ENCODE data around the gene JAG1.
A peak's percentile ranks its signal among the peaks of the same experiment; 100 is the strongest.
"Not testable (repeated sequence)": the region's sequence is repeated elsewhere in the genome, so short reads cannot be mapped to it uniquely, and the experiment has no call there.

The JAG1 gene

DNA sequence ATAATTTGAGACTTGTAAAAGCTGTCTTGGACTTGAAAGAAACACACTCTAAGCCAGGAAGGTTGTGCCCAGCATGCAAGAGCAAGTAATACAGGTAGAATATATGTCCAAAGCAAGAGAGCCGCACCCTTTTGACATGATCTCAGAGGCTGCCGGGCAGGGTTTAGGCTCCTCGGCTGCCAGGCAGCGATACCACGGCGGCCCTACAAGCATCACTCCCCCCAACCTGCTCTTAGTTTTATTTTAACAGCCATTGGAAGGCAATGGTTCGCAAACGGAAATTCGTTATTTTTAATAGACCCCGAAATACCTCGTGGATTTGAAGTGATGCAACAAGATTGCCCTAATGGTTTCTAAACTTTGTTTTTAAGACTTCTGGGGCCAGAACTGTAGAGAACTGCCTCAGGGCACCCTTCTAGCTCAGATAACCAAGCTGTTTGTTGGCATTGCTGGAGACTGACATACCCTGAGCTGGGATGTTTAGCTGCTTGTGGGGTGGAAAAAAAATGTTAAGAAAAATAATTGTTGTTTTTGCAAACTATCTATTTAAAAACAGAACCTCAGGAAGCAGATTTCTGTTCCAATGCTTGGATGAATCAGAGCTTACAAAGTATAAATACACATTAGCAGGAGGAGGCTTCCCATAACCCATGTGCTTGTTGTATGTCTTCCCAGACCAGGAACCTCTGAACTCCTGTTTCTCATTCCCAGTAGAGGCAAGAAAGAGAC is 39.0 kb downstream of the JAG1 start:
- in situ Hi-C loops (cut with HindIII; ENCODE audit: low pct_unique_long_range_greater_than_20kb, low sequenced_read_pairs): no loop called here
- TF ChIP-seq JUND (IDR thresholded peaks at IDR 0.05; ENCODE audit: low read depth): no peak
- DNase-seq (ENCODE audit: low read depth in 1 of 2, low spot score in 1 of 2): no peak

DNA sequence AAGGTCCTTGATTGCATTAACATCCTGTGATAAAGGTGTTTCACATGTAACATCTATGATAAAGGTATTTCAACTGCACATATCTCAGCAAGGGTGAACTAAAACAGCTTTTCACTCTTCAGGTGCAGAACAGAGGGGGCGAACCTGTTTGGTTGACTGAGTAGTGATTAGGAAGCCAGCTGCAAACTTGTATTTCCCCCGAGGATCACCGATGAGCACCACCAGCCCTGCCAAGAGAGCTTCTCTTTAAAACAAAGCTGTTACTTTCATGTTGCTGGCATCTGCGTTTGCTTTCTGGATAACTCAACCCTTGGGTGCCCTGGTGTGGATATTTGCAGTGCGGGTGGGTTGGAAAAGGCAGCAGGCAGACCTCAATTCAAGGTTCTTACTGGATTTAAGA is 39.6 kb downstream of the JAG1 start:
- in situ Hi-C loops (cut with HindIII; ENCODE audit: low pct_unique_long_range_greater_than_20kb, low sequenced_read_pairs): no loop called here
- no peak for TF ChIP-seq JUND (IDR thresholded peaks at IDR 0.05; ENCODE audit: low read depth)
- DNase-seq (ENCODE audit: low read depth in 1 of 2, low spot score in 1 of 2): no peak

DNA sequence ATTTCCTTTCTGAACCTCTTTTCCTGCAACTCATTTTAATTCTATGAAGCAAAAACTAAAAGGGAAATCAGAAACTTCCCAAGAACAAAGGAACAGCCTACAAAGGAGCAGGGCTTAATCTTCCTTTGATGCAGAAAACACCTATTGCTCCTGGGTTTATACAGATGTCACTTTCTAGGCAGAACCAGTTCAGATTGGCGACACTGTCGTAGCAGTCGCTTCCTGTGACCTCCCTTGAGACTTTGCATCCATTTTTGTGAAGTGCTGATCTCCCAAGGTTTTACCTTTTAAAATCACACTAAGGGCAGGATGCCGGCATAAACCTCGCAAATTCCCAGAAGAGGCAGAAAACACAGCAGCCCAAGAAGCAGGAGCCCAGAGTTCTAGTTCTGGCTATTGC is 40.1 kb downstream of the JAG1 start:
- no peak for DNase-seq (ENCODE audit: low read depth in 1 of 2, low spot score in 1 of 2)
- no peak for TF ChIP-seq JUND (IDR thresholded peaks at IDR 0.05; ENCODE audit: low read depth)
- in situ Hi-C loops (cut with HindIII; ENCODE audit: low pct_unique_long_range_greater_than_20kb, low sequenced_read_pairs): no loop called here

DNA sequence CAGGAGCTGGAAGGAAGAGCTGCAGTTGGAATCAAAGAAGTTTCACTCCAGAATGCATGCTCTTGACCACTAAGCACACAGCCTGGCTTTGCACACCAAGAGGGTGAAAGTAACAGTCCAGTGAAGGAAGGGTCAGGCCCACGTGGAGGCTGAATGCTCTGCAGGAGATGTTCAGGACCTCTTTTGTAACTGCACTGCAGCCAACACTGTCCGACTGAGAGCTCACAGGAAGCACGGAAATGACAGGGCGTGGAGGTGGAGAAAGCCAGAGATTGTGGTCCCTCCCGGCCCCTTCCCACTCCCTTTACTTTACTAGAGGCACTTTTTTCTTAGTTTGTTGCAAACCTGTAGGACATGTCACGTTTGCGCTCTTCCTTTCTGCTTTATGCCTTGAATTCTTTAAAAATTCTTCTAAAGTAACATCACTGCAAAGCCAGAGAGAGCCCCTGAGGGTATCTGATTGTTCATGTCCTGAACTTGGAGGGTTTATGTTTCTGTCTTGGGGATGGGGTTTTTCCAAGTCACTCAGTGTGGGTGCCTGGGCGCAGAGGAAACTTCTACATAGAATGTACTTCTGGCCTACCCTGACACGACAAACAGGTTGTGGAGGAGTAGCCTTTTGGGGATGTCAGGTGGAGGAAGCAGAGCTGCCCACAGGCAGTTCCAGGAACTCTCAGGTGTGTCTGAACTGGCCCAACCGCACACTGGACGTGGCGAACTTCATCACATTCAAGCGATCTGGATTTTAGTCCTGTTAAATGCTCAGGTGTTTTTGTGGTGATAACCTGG is 40.9 kb downstream of the JAG1 start:
- peak; percentile 16 to 50 for DNase-seq (ENCODE audit: low read depth in 1 of 2, low spot score in 1 of 2)
- in situ Hi-C loops (cut with HindIII; ENCODE audit: low pct_unique_long_range_greater_than_20kb, low sequenced_read_pairs): no loop called here
- no peak for TF ChIP-seq JUND (IDR thresholded peaks at IDR 0.05; ENCODE audit: low read depth)

DNA sequence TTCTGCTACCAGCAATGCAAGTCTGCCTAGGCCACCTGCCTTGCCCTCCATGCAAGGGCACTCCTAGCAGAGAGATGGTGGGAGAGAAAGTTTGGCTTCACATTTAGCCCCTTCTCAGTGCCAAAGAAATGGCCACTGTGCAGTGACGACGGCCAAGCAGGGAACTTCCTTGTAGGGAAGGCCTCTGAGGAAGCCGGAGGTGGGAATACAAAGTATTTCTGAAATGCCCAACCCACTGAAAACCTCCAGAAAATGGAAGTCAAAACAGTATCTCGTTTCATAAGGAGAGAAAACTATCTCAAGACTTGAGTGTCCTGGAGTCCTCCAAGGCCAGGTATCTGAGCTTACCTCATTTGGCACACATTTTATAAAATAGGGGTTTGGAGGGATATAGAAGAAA is 42.7 kb downstream of the JAG1 start:
- DNase-seq (ENCODE audit: low read depth in 1 of 2, low spot score in 1 of 2): no peak
- in situ Hi-C loops (cut with HindIII; ENCODE audit: low pct_unique_long_range_greater_than_20kb, low sequenced_read_pairs): no loop called here
- TF ChIP-seq JUND (IDR thresholded peaks at IDR 0.05; ENCODE audit: low read depth): no peak

DNA sequence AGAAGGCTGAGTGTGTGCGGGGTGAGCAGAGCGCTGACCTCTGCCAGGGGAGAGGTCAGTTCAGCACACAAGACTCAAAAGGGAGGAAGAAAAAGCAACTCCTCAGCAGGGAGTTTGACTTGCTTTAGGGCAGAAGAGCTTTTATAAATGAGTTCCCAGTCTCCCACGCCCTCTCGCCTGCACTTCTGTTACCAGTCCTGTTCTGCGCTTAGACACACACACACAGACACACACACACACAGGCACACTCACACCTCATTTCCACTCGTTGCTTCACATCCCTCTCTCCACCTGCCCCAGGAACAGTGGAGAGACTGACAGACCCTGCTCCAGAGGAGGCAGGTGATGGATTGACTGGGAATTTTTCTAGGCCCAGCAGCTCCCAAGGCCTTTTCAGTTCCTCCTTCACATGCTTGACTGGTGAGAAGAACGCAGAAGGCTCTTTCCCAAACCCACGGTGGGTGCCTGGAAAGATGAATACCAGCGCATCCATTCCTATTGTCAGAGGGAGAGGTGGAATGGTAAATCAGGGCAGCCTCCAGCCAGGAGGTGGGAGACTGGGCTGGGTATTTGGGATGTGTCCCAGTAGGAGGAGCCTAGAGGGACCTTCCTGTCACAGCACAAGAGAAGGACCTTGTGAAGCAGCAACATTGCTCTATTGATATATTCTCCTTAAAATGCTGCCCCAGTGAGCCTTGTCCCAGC is 43.7 kb downstream of the JAG1 start:
- TF ChIP-seq JUND (IDR thresholded peaks at IDR 0.05; ENCODE audit: low read depth): no peak
- in situ Hi-C loops (cut with HindIII; ENCODE audit: low pct_unique_long_range_greater_than_20kb, low sequenced_read_pairs): no loop called here

DNA sequence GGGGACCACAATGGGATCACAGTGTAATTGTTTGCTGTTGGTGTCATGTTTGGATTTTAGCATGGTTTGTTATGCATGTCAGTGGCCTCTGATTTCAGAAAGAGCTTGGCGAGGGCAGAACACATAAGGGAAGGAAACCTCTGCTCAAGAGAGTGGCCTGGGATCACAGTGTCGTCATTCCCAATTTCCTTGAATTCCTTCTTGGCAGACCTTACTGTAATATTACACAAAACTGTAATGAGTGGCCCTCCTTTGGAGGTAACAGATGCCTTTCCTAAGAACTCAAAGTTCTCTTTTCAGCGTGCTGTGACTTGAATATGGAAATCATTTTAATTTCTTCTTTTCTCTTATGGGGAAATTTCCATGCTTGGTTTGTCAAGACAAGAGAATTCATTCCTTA is 46.9 kb downstream of the JAG1 start:
- DNase-seq (ENCODE audit: low read depth in 1 of 2, low spot score in 1 of 2): no peak
- in situ Hi-C loops (cut with HindIII; ENCODE audit: low pct_unique_long_range_greater_than_20kb, low sequenced_read_pairs): no loop called here
- no peak for TF ChIP-seq JUND (IDR thresholded peaks at IDR 0.05; ENCODE audit: low read depth)

More for the DNA sequence above, 43.7 kb downstream of the JAG1 start:
- DNase-seq (ENCODE audit: low read depth in 1 of 2, low spot score in 1 of 2): no peak

DNA sequence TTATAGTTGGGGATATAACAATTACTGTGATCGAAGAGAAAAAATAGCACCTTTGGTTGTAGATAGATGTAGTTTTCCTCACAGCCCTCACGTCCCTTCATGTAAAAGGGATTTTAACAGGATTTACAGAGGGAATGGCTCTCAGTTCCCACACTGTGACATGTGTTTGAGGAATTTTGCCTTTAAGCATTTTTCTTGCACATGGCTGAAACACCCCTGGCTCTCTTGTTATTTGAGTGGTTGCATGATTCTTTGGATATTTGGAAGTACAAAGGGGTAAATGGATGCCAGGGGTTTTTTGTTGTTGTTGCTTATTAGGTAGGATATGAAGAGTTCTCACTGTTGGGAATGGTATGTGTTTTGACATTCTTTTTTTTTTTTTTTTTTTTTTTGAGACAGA is 48.2 kb downstream of the JAG1 start:
- DNase-seq (ENCODE audit: low read depth in 1 of 2, low spot score in 1 of 2): no peak
- in situ Hi-C loops (cut with HindIII; ENCODE audit: low pct_unique_long_range_greater_than_20kb, low sequenced_read_pairs): no loop called here
- no peak for TF ChIP-seq JUND (IDR thresholded peaks at IDR 0.05; ENCODE audit: low read depth)

DNA sequence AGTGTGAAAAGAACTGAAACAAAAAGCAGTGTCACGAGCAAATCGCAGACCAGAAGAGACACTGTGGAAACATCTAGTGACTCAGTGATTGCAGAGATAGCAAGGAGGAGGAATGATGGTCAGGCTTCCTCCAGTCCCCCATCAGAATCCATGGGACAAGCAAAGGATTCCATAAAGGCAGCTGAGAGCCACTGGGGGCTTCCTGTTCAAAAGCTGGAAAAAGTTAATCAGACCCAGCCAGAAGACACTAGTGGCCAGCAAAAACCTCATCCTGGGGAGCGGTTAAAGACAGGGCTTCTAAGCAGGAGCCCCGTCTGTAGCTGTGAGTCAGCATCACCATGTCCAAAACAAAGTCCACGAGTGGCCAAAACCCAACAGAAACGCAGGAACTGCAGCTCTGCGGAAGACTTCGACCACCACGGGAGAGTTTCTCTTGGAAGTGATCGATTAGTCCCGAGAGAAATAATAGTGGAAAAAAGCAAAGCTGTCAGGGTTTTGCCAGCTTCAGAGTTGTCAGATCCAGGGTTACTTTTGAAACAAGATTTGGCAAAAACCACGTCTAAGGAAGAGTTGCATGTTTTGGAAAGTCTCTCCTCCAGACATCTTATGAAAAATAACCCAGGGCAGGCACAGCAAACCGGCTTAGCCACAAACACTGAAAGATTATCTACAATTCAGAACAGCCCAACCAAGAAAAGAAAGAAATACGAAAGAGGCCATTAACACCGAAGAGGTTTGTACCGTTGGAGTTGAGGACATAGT is 51.0 kb downstream of the JAG1 start:
- DNase-seq (ENCODE audit: low read depth in 1 of 2, low spot score in 1 of 2): no peak
- in situ Hi-C loops (cut with HindIII; ENCODE audit: low pct_unique_long_range_greater_than_20kb, low sequenced_read_pairs): no loop called here
- no peak for TF ChIP-seq JUND (IDR thresholded peaks at IDR 0.05; ENCODE audit: low read depth)

DNA sequence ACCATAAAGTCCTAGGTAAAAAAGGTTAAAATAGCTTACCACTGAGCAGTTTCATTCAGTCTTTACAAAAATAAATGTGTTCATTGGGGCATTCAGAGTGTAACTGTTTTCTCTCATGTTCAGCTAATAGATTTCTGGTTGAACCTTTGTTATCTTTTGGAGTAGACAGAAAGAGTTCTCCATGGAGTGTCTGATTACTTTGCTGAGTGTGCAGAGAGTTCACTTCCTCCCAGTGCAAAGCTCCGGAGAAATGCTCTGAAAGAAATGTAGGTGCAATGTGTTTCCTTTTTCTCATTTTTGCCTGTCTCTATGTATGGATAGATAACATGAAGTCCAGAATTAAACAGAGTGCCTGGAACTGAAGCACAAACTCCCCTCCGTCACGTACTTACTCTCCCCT is 52.6 kb downstream of the JAG1 start:
- DNase-seq (ENCODE audit: low read depth in 1 of 2, low spot score in 1 of 2): no peak
- no peak for TF ChIP-seq JUND (IDR thresholded peaks at IDR 0.05; ENCODE audit: low read depth)
- in situ Hi-C loops (cut with HindIII; ENCODE audit: low pct_unique_long_range_greater_than_20kb, low sequenced_read_pairs): no loop called here

DNA sequence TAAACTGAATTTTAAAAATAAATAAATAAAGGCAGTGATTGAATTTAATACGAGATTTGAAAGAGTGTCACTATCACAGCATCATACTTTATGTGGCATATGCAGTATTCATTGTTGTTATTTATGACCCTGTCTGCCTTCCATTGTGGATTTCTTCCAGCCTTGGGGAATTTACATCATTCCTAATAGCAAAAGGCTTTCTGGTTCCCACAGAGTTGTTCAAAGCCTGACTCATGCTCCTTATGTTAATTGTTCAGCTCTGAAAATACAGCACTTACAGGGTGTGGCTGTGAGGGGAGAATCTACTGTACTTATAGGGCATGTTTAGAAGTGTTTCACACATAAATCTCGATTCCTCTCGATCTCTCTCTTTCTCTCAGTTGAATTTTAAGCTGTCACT is 54.4 kb downstream of the JAG1 start:
- DNase-seq (ENCODE audit: low read depth in 1 of 2, low spot score in 1 of 2): no peak
- in situ Hi-C loops (cut with HindIII; ENCODE audit: low pct_unique_long_range_greater_than_20kb, low sequenced_read_pairs): no loop called here
- no peak for TF ChIP-seq JUND (IDR thresholded peaks at IDR 0.05; ENCODE audit: low read depth)

DNA sequence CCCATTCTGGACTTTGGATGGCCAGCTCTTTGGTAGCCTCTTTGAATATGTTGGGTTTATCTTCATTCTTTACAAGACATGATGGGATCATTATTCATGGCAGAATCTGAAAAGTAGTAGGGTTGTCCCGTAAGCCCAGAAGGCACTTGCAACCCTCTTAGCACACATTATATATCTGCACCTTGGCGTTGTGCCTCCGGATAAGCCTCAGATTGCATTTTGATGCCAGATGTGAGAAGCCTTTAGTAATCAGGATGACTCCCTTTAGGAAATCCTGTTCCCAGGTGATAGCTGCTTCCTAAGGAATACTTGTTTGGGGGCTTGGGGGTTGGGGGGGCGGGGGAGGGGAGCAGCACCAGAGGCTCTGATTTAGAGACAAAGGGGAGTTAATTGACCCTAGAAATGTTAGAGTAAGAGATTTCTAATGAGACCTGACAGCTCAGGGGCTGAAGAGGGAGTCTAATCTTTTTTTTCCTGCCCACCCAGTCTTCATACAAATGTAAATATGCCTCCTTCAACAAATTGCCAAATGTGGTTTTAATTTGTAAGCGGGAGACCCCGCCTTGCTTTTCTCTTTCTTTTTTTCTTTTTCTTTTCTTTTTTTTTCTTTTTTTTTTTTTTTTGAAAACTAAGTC is 55.1 kb downstream of the JAG1 start:
- in situ Hi-C loops (cut with HindIII; ENCODE audit: low pct_unique_long_range_greater_than_20kb, low sequenced_read_pairs): no loop called here
- no peak for DNase-seq (ENCODE audit: low read depth in 1 of 2, low spot score in 1 of 2)
- TF ChIP-seq JUND (IDR thresholded peaks at IDR 0.05; ENCODE audit: low read depth): no peak

DNA sequence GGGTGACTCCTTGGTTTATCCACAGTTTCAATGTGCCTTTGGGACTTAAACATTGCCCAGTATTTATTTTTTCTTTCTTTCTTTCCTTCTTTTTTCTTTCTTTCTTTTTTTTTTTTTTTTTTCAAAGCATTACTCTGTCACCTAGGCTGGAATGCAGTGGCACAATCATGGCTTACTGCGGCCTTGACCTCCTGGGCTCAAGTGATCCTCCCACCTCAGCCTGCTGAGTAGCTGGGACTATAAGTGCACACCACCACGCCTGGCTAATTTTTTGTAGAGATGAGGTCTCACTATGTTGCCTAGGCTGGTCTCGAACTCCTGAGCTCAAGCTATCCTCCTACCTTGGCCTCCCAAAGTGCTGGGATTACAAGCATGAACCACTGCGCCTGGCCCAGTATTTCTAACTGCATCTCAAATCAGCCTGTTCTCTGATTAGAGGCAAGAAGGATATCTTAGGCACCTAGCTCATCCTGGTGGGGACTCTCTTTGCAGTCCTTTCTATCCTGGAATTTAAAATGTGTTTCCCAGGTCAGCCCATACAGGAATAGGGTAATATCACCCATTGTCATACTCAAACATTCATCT is 56.2 kb downstream of the JAG1 start:
- DNase-seq (ENCODE audit: low read depth in 1 of 2, low spot score in 1 of 2); in situ Hi-C loops (cut with HindIII; ENCODE audit: low pct_unique_long_range_greater_than_20kb, low sequenced_read_pairs): not testable (repeated sequence)
